K562 (cell line): ENCODE data around the gene TCFL5. TPM values are rescaled to one million over a fixed set of nuclear protein-coding genes. Genes with fewer than 3 reads are reported as not detected.

ENCODE experiments used
- ATAC-seq: fragments of 200-7000 bp; cut with Tn5 transposase; 3 replicates; pipeline ENCODE4 v1.9.1; 2020; ENCODE audit warnings: moderate library complexity
- BruUV-seq: library from RNA; stranded (reverse); fragments of 400-500 nt; replicated peaks from 2 replicates; lab custom pipeline; 2021; lab: Mats Ljungman, UMichigan
- CTCF ChIA-PET: fragments of 300-600 bp; formaldehyde crosslinking; extraction: SDS; loops from one replicate; lab custom pipeline; 2021; ENCODE audit warnings: low intra/inter-chr PET ratio; lab: Yijun Ruan, JAX
- POLR2A ChIA-PET: fragments of 300-600, 350-650 bp; sonication (Branson Sonifier 250); formaldehyde crosslinking; extraction: SDS; loops from one replicate; lab custom pipeline; 2021; ENCODE audit warnings: antibody characterized with exemption, inconsistent platforms; lab: Yijun Ruan, JAX
- DNase-seq, 4 experiments: peaks; one replicate each; pipeline versions ENCODE4 v3.0.0 to v3.0.0-alpha.2; 2011 to 2018; ENCODE audit warnings: low spot score in 3 of 4, mixed read lengths in 3 of 4; ENCODE audit errors: extremely low read depth in 1 of 4
- FAIRE-seq: peaks from 2 replicates; lab custom pipeline; 2011; peaks lifted over from hg19 to GRCh38; lab: Jason Lieb, UNC
- H2AFZ ChIP-seq: 2 replicates; pipeline ENCODE4 v1.6.0; 2011; ENCODE audit warnings: low read depth, low read length, control low read depth, inconsistent platforms
- H3K27ac ChIP-seq: fragments of 200-600 bp; 3 replicates; pipeline ENCODE4 v1.8.0; 2011; ENCODE audit warnings: low read depth, mild to moderate bottlenecking, control low read depth, inconsistent platforms, low read length, moderate library complexity, mixed read lengths; ENCODE audit errors: extremely low read depth
- H3K27me3 ChIP-seq, 2 experiments: fragments of 300-600 bp in 1 of 2; 2 replicates in 1 of 2; 3 replicates in 1 of 2; pipeline versions ENCODE4 v1.6.0 to v1.8.0; 2011; ENCODE audit warnings: inconsistent platforms in 2 of 2, low read length in 2 of 2, mild to moderate bottlenecking in 1 of 2, mixed read lengths in 1 of 2, moderate library complexity in 1 of 2; ENCODE audit not compliant: control insufficient read depth in 2 of 2, insufficient read depth in 2 of 2
- H3K36me3 ChIP-seq: fragments of 300-600 bp; 3 replicates; pipeline ENCODE4 v1.8.0; 2011; ENCODE audit warnings: mild to moderate bottlenecking, low read length, inconsistent platforms; ENCODE audit not compliant: control insufficient read depth, insufficient read depth
- H3K4me1 ChIP-seq, 2 experiments: fragments of 200-600 bp in 1 of 2; replicated peaks in 1 of 2; 2 replicates in 1 of 2; 3 replicates in 1 of 2; pipeline versions ENCODE4 v1.5.1 to v1.8.0; 2011; ENCODE audit warnings: inconsistent platforms in 2 of 2, low read length in 2 of 2, mild to moderate bottlenecking in 1 of 2, mixed read lengths in 1 of 2, moderate library complexity in 1 of 2; ENCODE audit not compliant: control insufficient read depth in 2 of 2, insufficient read depth in 2 of 2
- H3K4me2 ChIP-seq: 2 replicates; pipeline ENCODE4 v1.6.1; 2011; ENCODE audit warnings: low read length, control low read depth, inconsistent platforms, mixed read lengths; ENCODE audit not compliant: insufficient read depth
- H3K4me3 ChIP-seq: fragments of 200-600 bp; sonication (generic), shearing (Covaris generic); 2 replicates; pipeline ENCODE4 v1.5.1; 2016; ENCODE audit warnings: control low read depth, inconsistent platforms
- H3K79me2 ChIP-seq: fragments of 200-600 bp; 3 replicates; pipeline ENCODE4 v1.8.0; 2011; ENCODE audit warnings: low read length, inconsistent platforms; ENCODE audit not compliant: control insufficient read depth, insufficient read depth
- H3K9ac ChIP-seq, 2 experiments: 2 replicates each; pipeline versions ENCODE4 v1.6.0 to v1.6.1; 2011; ENCODE audit warnings: low read depth in 2 of 2, low read length in 2 of 2, control low read depth in 1 of 2, inconsistent platforms in 1 of 2, mild to moderate bottlenecking in 1 of 2, mixed read lengths in 1 of 2; ENCODE audit not compliant: insufficient read depth in 1 of 2
- H3K9me1 ChIP-seq: one replicate; pipeline ENCODE4 v1.6.0; 2011; ENCODE audit warnings: inconsistent platforms, mild to moderate bottlenecking, low read length, moderate library complexity; ENCODE audit not compliant: control insufficient read depth, insufficient read depth
- H3K9me3 ChIP-seq: replicated peaks from 2 replicates; pipeline ENCODE4 v1.5.1; 2011; ENCODE audit warnings: low read depth, low read length, inconsistent platforms; ENCODE audit not compliant: control insufficient read depth, insufficient read depth
- H4K20me1 ChIP-seq: replicated peaks from 2 replicates; pipeline ENCODE4 v1.6.1; 2011; ENCODE audit warnings: low read length, inconsistent platforms, mixed read lengths; ENCODE audit not compliant: control insufficient read depth, insufficient read depth
- ATF7 ChIP-seq: fragments of 450-650 bp; IDR thresholded peaks from 2 replicates; pipeline ENCODE4 v1.7.1; 2014; ENCODE audit warnings: mild to moderate bottlenecking, moderate library complexity
- POLR2A ChIP-seq: fragments of 450-650 bp; conservative IDR thresholded peaks from 2 replicates; pipeline ENCODE4 v1.6.1; 2016
- POLR2G ChIP-seq: fragments of 200-400 bp; formaldehyde crosslinking; IDR thresholded peaks from 2 replicates; pipeline ENCODE4 v1.6.1; 2017; ENCODE audit warnings: low read depth, mild to moderate bottlenecking, antibody characterized with exemption, low read length, moderate library complexity
- RBM34 ChIP-seq: fragments of 200-400 bp; formaldehyde crosslinking; IDR thresholded peaks from 2 replicates; pipeline ENCODE4 v1.6.1; 2018; ENCODE audit warnings: low read length, borderline replicate concordance; ENCODE audit not compliant: insufficient read depth
- WGBS: fragments of 100-300 bp; shearing (Covaris generic); methylation state at CpG from one replicate; pipeline ENCODE4 v1.1.6; 2016; ENCODE audit warnings: low coverage, mixed read lengths; ENCODE audit not compliant: insufficient coverage; ENCODE audit errors: missing lambda C conversion rate; 5-methylcytosine and 5-hydroxymethylcytosine counted together
- in situ Hi-C: fragments of 300-500 bp; cut with MboI; formaldehyde crosslinking; loops from 4 replicates; pipeline ENCODE4 v1.15.0; 2018; ENCODE audit warnings: inconsistent platforms, mixed read lengths
- intact Hi-C: fragments of 100-400 bp; cut with micrococcal nuclease; formaldehyde crosslinking; loops from 2 replicates; pipeline ENCODE4 v1.14.2; 2022
- polyA plus RNA-seq, 8 experiments: library from polyadenylated mRNA; depleted of rRNA in 4 of 8; stranded (reverse) in 5 of 8; unstranded in 3 of 8; fragments of >200 nt; fragmentation: Nextera tagmentation in 2 of 8; fragmentation: Illumina TruSeq in 1 of 8; extraction: Ambion mirVana in 2 of 8; extraction: Trizol in 1 of 8; gene quantifications; 2 replicates each; pipeline versions ENCODE4 v1.2.1 to v1.2.3, GENCODE V29; 2011 to 2014; ENCODE audit warnings: inconsistent platforms in 1 of 8, missing spikeins in 1 of 8
- total RNA-seq, 7 experiments: library from RNA; depleted of rRNA in 6 of 7; stranded (reverse); fragments of >200 nt in 6 of 7; fragmentation: Illumina TruSeq in 2 of 7; extraction: Trizol in 2 of 7; gene quantifications; 2 replicates each; pipeline versions ENCODE4 v1.2.1 to v1.2.3, GENCODE V29; 2011 to 2021; ENCODE audit warnings: low replicate concordance in 1 of 7

TCFL5 gene
- total and polyA plus RNA-seq, 9 of the 15 experiments (the other 6 are each of a cell fraction or from before 2014, with no cell fraction given), result 1.00 to 12.6 (median 9.1) TPM

DNA sequence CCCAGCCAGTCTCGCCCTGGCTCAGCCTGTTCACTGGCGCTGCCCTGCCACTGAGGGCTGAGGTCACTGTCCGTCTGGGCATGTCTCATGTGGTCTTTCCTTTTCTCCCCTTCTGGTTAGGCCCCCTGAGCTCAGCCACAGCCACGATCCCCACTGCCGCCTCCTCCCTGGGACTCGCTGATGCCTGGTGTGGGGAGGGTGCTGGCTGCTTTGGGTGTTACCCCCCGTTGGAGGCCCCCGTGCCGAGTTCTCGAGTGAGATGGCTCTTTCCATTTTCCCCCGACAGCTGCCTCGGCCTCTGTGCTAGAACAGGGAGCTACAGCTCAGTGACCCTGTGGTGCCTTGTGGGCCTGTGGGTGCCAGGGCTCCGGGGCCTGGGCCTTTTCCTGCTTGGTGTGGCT, 14.9 kb upstream of the TCFL5 start:
- peaks cover 12% of the 10 kb centered on the region; the same call in 1 of the 3 replicates for H3K36me3 ChIP-seq
- ChIA-PET CTCF (interaction anchor here (0.5 kb wide), 1 partner anchor 134 kb away, joined by 3 read pairs; no protein-coding TSS in a partner anchor), POLR2A (interaction anchor here (0.7 to 3.0 kb wide), 7 partner anchors 11 to 98 kb away, joined by 3 to 16 read pairs (median 6); no protein-coding TSS in a partner anchor)
- 83% methylated on average over 10 of the region's 13 CpGs for WGBS
- H3K79me2 ChIP-seq, result no peaks in the 10 kb centered on the region
- peak overlapping the region in 1 of 2 experiments; percentile 70; a peak in 2 of 4 replicates for H3K9ac ChIP-seq
- no peaks in the 10 kb centered on the region for H3K9me3 ChIP-seq
- DNase-seq (no peak), ATAC-seq (no peak), FAIRE-seq (no peak)
- no peaks in the 10 kb centered on the region for H3K9me1 ChIP-seq
- H3K4me3 ChIP-seq, result no peak overlapping the region
- peaks cover 24 to 62% of the 10 kb centered on the region in 2 experiments for H3K4me1 ChIP-seq
- no peaks in the 10 kb centered on the region for H3K27me3 ChIP-seq
- intact Hi-C loops, result loop anchor here (10.0 kb wide), 1 partner anchor 52 kb away; no protein-coding TSS in a partner anchor
- BruUV-seq, result no TSS peak
- in situ Hi-C loops, result no loop called here
- H3K27ac ChIP-seq, result no peak overlapping the region
- H2AFZ ChIP-seq, result no peak overlapping the region
- no peaks in the 10 kb centered on the region for H4K20me1 ChIP-seq
- no peak overlapping the region for H3K4me2 ChIP-seq
- TF ChIP-seq POLR2A (no peak), POLR2G (peak; percentile 11; the same call in 1 of the 2 replicates), RBM34 (no peak), ATF7 (no peak)
